Measurements from ENCODE around the gene PACSIN2. TPM values are rescaled to one million over a fixed set of nuclear protein-coding genes. Genes with fewer than 3 reads are reported as not detected.

Gene PACSIN2
- total and polyA plus RNA-seq, 2 experiments from 2014 or later = 23.5 to 57.3 TPM

GRCh38 chr22:43060183-43060582 is 45.2 kb upstream of the PACSIN2 start (continued):
- no peak for TF ChIP-seq ZNF462 (CRISPR knock-in tag; IDR thresholded peaks at IDR 0.05)
- TF ChIP-seq NANOG (IDR thresholded peaks at IDR 0.05; ENCODE audit: borderline replicate concordance) = no peak
- TF ChIP-seq JUNB (IDR thresholded peaks at IDR 0.05; ENCODE audit: unreplicated experiment) = no peak

GRCh38 chr22:43057641-43058040 is 42.7 kb upstream of the PACSIN2 start:
- TF ChIP-seq ZNF331 (CRISPR knock-in tag; IDR thresholded peaks at IDR 0.05; ENCODE audit: low read depth) (no peak), CREB1 (CRISPR knock-in tag; IDR thresholded peaks at IDR 0.05; ENCODE audit: low read depth) (no peak), REST (IDR thresholded peaks at IDR 0.05; ENCODE audit: unreplicated experiment) (no peak), POLR2AphosphoS5 (IDR thresholded peaks at IDR 0.05; ENCODE audit: low read depth) (no peak), CTCF (conservative IDR thresholded peaks at IDR 0.05; ENCODE audit: low read depth in 2 of 2) (no peak), ETS1 (IDR thresholded peaks at IDR 0.05) (no peak), EZH2 (IDR thresholded peaks at IDR 0.05; ENCODE audit: low read depth, unreplicated experiment) (no peak)
- Histone ChIP-seq H3K27ac (ENCODE audit: low read depth) (no peak overlapping the region), H4K20me1 (replicated peaks; ENCODE audit: insufficient read depth) (0 out of 2 replicates have a peak, but pooled peaks cover 7% of the 10 kb centered on the region), H3K4me2 (no peak overlapping the region), H3K9me2 (ENCODE audit: insufficient read depth) (no peaks in the 10 kb centered on the region), H3K4me3 (no peak overlapping the region), H3F3A (replicated peaks; ENCODE audit: low read depth) (no peaks in the 10 kb centered on the region), H3K27me3 (ENCODE audit: insufficient read depth) (no peaks in the 10 kb centered on the region), H2AFZ (no peak overlapping the region), H3K4me1 (ENCODE audit: insufficient read depth) (no peaks in the 10 kb centered on the region), H3K36me3 (ENCODE audit: insufficient read depth) (no peaks in the 10 kb centered on the region), H3K79me2 (replicated peaks; ENCODE audit: insufficient read depth) (no peaks in the 10 kb centered on the region)
- ATAC-seq (no peak), DNase-seq (ENCODE audit: low spot score) (no peak)
- H3K27me3 Mint-ChIP-seq (ENCODE audit: insufficient read depth, low read depth, poor library complexity) = peaks cover 4% of the 10 kb centered on the region
- no peaks in the 10 kb centered on the region for H3K9me3 Mint-ChIP-seq
- no peak overlapping the region for H3K27ac Mint-ChIP-seq
- H3K4me3 Mint-ChIP-seq = no peak overlapping the region
- no peaks in the 10 kb centered on the region for H3K36me3 Mint-ChIP-seq (ENCODE audit: low read depth)
- no peaks in the 10 kb centered on the region for H3K4me1 Mint-ChIP-seq

Data from GM23338 (cell line).